ENCODE data around the gene APOOL. TPM values are rescaled to one million over a fixed set of nuclear protein-coding genes. Genes with fewer than 3 reads are reported as not detected.

The APOOL gene
- total and polyA plus RNA-seq, 8 donors, result 2.3 to 26.3 (median 4.9) TPM

DNA sequence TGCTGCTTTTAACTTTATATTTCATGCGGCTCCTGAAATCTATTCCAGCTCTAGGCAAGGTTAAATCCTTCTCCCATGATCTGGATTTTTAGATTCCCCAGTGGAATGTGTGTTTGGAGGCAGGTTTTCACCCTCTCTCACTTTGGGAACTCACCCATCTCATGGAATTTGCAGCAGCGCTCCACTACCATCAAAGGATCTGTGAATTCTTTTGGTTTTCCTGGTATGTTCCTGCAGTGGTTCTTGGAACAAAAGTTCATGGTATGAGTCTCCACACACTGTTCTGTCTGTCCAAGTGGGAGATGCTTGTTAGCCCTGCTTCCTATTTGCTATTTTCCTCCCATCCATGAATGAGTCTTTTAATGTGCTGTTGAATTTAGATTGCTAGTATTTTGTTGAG lies 14.0 kb downstream of the APOOL start:
- no peak for DNase-seq
- 91 to 97% (median 95%) methylated on average over 2 of the region's 2 CpGs for WGBS, 5 donors
- no peak overlapping the region for H3K4me3 ChIP-seq
- intact Hi-C loops (cut with DNase I; ENCODE audit: low total_unique reads), result no loop called here
- H3K36me3 ChIP-seq, result peaks cover 0 to 5% (median 0%) of the 10 kb centered on the region in 4 donors
- no peaks in the 10 kb centered on the region for H3K27me3 ChIP-seq
- no peak overlapping the region for H3K27ac ChIP-seq
- no peaks in the 10 kb centered on the region for H3K4me1 ChIP-seq
- TF ChIP-seq, protein P1, sequence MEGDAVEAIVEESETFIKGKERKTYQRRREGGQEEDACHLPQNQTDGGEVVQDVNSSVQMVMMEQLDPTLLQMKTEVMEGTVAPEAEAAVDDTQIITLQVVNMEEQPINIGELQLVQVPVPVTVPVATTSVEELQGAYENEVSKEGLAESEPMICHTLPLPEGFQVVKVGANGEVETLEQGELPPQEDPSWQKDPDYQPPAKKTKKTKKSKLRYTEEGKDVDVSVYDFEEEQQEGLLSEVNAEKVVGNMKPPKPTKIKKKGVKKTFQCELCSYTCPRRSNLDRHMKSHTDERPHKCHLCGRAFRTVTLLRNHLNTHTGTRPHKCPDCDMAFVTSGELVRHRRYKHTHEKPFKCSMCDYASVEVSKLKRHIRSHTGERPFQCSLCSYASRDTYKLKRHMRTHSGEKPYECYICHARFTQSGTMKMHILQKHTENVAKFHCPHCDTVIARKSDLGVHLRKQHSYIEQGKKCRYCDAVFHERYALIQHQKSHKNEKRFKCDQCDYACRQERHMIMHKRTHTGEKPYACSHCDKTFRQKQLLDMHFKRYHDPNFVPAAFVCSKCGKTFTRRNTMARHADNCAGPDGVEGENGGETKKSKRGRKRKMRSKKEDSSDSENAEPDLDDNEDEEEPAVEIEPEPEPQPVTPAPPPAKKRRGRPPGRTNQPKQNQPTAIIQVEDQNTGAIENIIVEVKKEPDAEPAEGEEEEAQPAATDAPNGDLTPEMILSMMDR (IDR thresholded peaks at IDR 0.05), result no peak
- no peak for TF ChIP-seq POLR2A (IDR thresholded peaks at IDR 0.05)
- H3K9me3 ChIP-seq, result peaks cover 0 to 5% (median 0%) of the 10 kb centered on the region in 4 donors

DNA sequence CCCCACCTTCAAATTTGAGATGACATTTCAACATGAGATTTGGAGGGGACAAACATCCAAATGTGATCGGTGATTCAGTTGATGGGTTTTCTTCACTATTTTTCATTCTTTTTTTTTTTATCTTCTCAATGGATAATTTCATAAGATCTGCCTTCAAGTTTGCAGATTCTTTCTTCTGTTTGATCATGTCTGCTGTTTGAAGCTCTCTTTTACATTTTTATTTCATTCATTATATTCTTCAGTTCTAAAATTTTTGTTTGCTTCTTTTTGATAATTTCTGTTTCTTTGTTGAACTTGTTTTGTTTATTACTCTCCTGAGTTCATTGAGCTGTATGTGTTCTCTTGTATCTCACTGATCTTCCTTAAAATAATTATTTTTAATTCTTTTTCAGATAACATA lies 14.8 kb downstream of the APOOL start:
- intact Hi-C loops (cut with DNase I; ENCODE audit: low total_unique reads), result no loop called here
- H3K4me1 ChIP-seq, result no peaks in the 10 kb centered on the region
- DNase-seq, result no peak
- H3K4me3 ChIP-seq, result no peak overlapping the region
- no peaks in the 10 kb centered on the region for H3K27me3 ChIP-seq
- peaks cover 0 to 5% (median 0%) of the 10 kb centered on the region in 4 donors for H3K9me3 ChIP-seq
- H3K36me3 ChIP-seq, result peaks cover 0 to 5% (median 0%) of the 10 kb centered on the region in 4 donors
- TF ChIP-seq EP300 (IDR thresholded peaks at IDR 0.05), result no peak
- TF ChIP-seq, protein P1 (IDR thresholded peaks at IDR 0.05), result no peak
- TF ChIP-seq POLR2A (IDR thresholded peaks at IDR 0.05), result no peak
- TF ChIP-seq POLR2AphosphoS5 (IDR thresholded peaks at IDR 0.05), result no peak
- WGBS, 5 donors, result 91 to 100% (median 96%) methylated on average over 1 of the region's 1 CpG
- H3K27ac ChIP-seq, result no peak overlapping the region

DNA sequence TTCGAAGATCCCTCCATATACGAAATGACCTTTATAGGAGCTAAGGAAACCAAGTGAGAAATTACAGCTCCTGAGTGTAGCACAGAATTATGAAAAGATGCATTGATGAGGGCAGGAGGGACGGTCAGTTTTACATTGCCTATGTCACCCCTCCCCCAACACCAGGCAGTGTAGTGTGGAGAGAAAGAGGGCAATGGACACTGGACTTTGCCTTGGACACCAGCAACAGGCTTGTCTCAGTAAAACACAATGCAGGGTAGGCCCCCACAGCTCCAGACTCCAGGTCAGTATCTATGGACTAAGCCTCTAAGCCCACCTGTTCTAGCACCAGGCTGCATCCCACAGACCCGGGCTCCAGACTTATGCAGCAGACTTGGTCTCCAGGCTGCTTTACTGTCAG lies 16.5 kb downstream of the APOOL start:
- DNase-seq, result no peak
- no peak for TF ChIP-seq EP300 (IDR thresholded peaks at IDR 0.05)
- TF ChIP-seq POLR2A (IDR thresholded peaks at IDR 0.05), result no peak
- TF ChIP-seq, protein P1 (IDR thresholded peaks at IDR 0.05), result no peak
- TF ChIP-seq POLR2AphosphoS5 (IDR thresholded peaks at IDR 0.05), result no peak
- 72 to 100% (median 96%) methylated on average over 4 of the region's 4 CpGs for WGBS, 5 donors
- intact Hi-C loops (cut with DNase I; ENCODE audit: low total_unique reads), result no loop called here
- H3K9me3 ChIP-seq, result peaks cover 0 to 5% (median 0%) of the 10 kb centered on the region in 4 donors
- no peaks in the 10 kb centered on the region for H3K4me1 ChIP-seq
- H3K36me3 ChIP-seq, result peaks cover 0 to 5% (median 0%) of the 10 kb centered on the region in 4 donors
- H3K4me3 ChIP-seq, result no peak overlapping the region
- no peak overlapping the region for H3K27ac ChIP-seq
- no peaks in the 10 kb centered on the region for H3K27me3 ChIP-seq

GRCh38 chrX:85024044-85024443 lies 20.4 kb downstream of the APOOL start:
- 22 to 55% (median 42%) methylated on average over 1 to 2 of the region's 2 CpGs for WGBS, 5 donors
- Histone ChIP-seq H3K4me3 (no peak overlapping the region), H3K9me3 (peaks cover 0 to 4% (median 0%) of the 10 kb centered on the region in 4 donors), H3K4me1 (no peaks in the 10 kb centered on the region), H3K27ac (no peak overlapping the region), H3K27me3 (no peaks in the 10 kb centered on the region), H3K36me3 (no peaks in the 10 kb centered on the region)
- TF ChIP-seq, protein P1 (IDR thresholded peaks at IDR 0.05), result no peak
- no peak for TF ChIP-seq EP300 (IDR thresholded peaks at IDR 0.05)
- TF ChIP-seq POLR2AphosphoS5 (IDR thresholded peaks at IDR 0.05), result no peak
- TF ChIP-seq POLR2A (IDR thresholded peaks at IDR 0.05), result no peak
- intact Hi-C loops (cut with DNase I; ENCODE audit: low total_unique reads), result no loop called here
- DNase-seq, result no peak

All from stomach (tissue), 9 donors.